PFSK-1 (cell line): ENCODE data around the gene COL6A3.

Source experiments
- FOXP2 ChIP-seq: optimal IDR thresholded peaks from 2 replicates; pipeline ENCODE3; 2011; ENCODE audit warnings: borderline replicate concordance, control low read depth, inconsistent platforms; ENCODE audit not compliant: insufficient read depth; ENCODE audit errors: extremely low read length, extremely low read depth
- POLR2AphosphoS5 ChIP-seq: IDR thresholded peaks from 2 replicates; pipeline ENCODE4 v1.6.1; 2012; ENCODE audit warnings: low read depth, mild to moderate bottlenecking, control low read depth, low read length, moderate library complexity
- SIN3A ChIP-seq: IDR thresholded peaks from 2 replicates; pipeline ENCODE4 v1.6.1; 2012; ENCODE audit warnings: mild to moderate bottlenecking, low read length, moderate library complexity, borderline replicate concordance; ENCODE audit not compliant: insufficient read depth
- TAF1 ChIP-seq: IDR thresholded peaks from 2 replicates; pipeline ENCODE4 v1.6.1; 2012; ENCODE audit warnings: low read length, control low read depth, borderline replicate concordance; ENCODE audit not compliant: insufficient read depth
- TF ChIP-seq, protein P1 (sequence below), 2 experiments: IDR thresholded peaks; 2 replicates each; pipeline versions ENCODE4 v1.6.1 to v1.8.0; 2011 to 2012; ENCODE audit warnings: low read depth in 2 of 2, low read length in 2 of 2, control low read depth in 1 of 2, inconsistent platforms in 1 of 2, mild to moderate bottlenecking in 1 of 2, moderate library complexity in 1 of 2; ENCODE audit not compliant: insufficient read depth in 1 of 2

COL6A3 gene

DNA sequence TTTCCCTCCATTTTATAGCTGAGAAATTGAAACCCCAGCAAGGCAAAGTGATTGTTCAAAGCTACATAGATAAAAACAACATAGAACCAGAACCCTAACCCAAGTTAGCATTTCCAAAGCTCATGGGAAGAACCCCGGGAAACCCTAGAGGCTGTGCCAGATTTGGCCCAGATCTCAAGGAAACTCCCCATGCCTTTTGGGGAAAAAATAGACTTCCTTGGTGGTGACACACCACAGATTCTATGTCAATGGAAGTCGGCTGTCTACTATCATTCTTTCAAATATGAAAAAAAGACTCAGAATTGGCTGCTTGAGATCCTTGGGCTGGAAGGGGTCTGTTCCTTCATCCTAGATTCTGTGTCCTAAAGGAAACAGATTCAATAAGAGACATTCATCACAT is 8.4 kb downstream of the COL6A3 start:
- TF ChIP-seq, protein P1, sequence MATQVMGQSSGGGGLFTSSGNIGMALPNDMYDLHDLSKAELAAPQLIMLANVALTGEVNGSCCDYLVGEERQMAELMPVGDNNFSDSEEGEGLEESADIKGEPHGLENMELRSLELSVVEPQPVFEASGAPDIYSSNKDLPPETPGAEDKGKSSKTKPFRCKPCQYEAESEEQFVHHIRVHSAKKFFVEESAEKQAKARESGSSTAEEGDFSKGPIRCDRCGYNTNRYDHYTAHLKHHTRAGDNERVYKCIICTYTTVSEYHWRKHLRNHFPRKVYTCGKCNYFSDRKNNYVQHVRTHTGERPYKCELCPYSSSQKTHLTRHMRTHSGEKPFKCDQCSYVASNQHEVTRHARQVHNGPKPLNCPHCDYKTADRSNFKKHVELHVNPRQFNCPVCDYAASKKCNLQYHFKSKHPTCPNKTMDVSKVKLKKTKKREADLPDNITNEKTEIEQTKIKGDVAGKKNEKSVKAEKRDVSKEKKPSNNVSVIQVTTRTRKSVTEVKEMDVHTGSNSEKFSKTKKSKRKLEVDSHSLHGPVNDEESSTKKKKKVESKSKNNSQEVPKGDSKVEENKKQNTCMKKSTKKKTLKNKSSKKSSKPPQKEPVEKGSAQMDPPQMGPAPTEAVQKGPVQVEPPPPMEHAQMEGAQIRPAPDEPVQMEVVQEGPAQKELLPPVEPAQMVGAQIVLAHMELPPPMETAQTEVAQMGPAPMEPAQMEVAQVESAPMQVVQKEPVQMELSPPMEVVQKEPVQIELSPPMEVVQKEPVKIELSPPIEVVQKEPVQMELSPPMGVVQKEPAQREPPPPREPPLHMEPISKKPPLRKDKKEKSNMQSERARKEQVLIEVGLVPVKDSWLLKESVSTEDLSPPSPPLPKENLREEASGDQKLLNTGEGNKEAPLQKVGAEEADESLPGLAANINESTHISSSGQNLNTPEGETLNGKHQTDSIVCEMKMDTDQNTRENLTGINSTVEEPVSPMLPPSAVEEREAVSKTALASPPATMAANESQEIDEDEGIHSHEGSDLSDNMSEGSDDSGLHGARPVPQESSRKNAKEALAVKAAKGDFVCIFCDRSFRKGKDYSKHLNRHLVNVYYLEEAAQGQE (IDR thresholded peaks at IDR 0.05; ENCODE audit: insufficient read depth in 1 of 2, low read depth in 2 of 2, low read length in 2 of 2), result no peak
- no peak for TF ChIP-seq SIN3A
- no peak for TF ChIP-seq TAF1
- no peak for TF ChIP-seq POLR2AphosphoS5
- TF ChIP-seq FOXP2, result no peak

DNA sequence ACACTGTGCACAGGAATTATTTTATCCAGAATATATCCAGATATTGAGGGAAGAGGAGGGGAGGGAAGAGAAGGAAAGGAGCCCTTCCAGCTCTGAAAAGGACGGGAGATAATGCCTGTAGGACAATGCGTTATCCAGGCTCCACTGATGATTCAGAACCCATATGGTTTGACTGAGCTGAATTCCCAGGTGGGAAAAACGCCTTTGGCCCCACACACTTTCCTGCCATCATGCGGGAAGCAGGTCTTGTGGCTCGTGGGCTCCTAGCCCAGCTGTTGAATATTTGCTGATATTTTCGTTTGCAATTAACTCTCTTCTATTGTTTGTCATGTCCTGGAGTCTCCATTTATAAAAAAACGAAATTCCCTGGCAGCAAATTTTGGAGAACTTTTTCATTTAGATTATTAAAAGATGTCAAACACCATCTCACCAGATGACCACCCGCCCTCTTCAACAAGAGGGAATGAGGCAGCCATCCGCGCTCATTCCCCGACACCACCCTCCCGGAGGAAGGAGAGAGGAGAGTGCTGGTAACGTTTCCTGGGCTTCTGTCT is 8.9 kb downstream of the COL6A3 start:
- TF ChIP-seq SIN3A, result no peak
- no peak for TF ChIP-seq TAF1
- TF ChIP-seq POLR2AphosphoS5, result no peak
- TF ChIP-seq FOXP2, result no peak
- TF ChIP-seq, protein P1 (IDR thresholded peaks at IDR 0.05; ENCODE audit: insufficient read depth in 1 of 2, low read depth in 2 of 2, low read length in 2 of 2), result no peak

DNA sequence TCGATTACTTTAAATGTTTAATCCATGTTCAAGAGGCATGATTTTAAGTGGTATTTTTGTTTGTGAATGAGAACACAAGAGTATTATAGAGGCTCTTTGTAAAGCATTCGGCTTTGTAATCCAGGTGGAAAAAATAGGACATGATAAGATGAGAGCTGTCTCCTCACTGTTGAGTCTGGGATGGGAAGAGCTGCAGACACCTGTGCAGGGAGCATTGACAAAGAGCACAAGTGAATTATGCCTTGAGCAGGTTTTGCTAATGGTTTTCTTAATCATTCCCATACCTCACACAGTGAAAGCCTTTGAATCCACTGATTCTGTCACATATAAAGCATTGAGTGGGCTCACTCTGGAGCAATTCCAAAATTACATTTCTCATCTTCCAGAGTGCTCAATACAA is 9.6 kb downstream of the COL6A3 start:
- TF ChIP-seq FOXP2, result no peak
- no peak for TF ChIP-seq POLR2AphosphoS5
- no peak for TF ChIP-seq TAF1
- no peak for TF ChIP-seq SIN3A
- TF ChIP-seq, protein P1 (IDR thresholded peaks at IDR 0.05; ENCODE audit: insufficient read depth in 1 of 2, low read depth in 2 of 2, low read length in 2 of 2), result no peak

DNA sequence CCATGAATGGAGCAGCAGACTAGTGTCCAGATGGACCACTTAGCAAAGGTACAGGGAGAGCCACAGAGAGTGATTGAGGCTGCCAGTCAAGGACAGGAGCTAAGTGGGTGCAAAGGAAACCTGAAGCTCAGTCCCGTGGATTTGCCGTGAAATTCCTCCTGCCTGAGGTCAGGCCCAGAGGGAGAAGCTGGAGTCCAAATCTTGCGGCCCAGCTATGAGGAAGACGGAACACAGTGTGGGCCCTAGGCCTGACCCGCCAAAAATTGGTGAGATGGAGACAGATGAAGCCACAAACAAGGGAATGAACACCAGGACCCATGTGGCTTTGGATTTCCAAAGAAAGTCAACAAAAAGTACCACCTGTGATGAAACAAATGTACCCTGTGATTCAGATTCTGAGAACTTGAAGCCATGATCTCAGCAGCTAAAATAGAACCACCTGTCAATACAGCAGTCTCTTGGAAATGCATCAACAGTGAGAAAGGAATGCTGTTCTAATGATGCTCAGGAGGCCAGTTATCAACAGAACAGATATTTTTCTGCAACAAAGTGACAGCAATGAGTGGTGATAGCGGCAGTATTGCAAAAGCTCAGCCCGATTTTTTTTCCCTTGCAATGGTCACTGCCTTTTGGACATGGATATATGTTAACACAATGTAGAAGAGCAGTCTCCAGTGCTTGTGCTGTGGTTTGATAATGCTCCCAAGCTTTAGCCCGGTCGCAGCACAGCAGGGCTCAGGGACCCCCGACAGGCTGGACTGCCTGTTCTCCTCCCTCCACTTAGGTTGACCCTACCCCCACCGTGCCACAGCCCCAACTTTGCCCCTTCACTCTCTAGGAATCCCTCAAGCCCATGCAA is 10.7 kb downstream of the COL6A3 start:
- no peak for TF ChIP-seq POLR2AphosphoS5
- TF ChIP-seq, protein P1 (IDR thresholded peaks at IDR 0.05; ENCODE audit: insufficient read depth in 1 of 2, low read depth in 2 of 2, low read length in 2 of 2), result no peak
- TF ChIP-seq TAF1, result no peak
- no peak for TF ChIP-seq SIN3A
- no peak for TF ChIP-seq FOXP2
